Activated CD8-positive, alpha-beta memory T cell treated with anti-CD3 and anti-CD28 coated beads for 1 hour (primary cell): ENCODE results near the gene GOLT1B.
"Not testable (repeated sequence)": the region's sequence is repeated elsewhere in the genome, so short reads cannot be mapped to it uniquely, and the experiment has no call there.

ENCODE experiments used
- DNase-seq, 2 donors: peaks; one replicate each; pipeline ENCODE4 v3.0.0-alpha.2; 2020; ENCODE audit warnings: low read depth in 1 of 2; ENCODE audit errors: extremely low read depth in 1 of 2

Gene GOLT1B, protein sequence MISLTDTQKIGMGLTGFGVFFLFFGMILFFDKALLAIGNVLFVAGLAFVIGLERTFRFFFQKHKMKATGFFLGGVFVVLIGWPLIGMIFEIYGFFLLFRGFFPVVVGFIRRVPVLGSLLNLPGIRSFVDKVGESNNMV

DNA sequence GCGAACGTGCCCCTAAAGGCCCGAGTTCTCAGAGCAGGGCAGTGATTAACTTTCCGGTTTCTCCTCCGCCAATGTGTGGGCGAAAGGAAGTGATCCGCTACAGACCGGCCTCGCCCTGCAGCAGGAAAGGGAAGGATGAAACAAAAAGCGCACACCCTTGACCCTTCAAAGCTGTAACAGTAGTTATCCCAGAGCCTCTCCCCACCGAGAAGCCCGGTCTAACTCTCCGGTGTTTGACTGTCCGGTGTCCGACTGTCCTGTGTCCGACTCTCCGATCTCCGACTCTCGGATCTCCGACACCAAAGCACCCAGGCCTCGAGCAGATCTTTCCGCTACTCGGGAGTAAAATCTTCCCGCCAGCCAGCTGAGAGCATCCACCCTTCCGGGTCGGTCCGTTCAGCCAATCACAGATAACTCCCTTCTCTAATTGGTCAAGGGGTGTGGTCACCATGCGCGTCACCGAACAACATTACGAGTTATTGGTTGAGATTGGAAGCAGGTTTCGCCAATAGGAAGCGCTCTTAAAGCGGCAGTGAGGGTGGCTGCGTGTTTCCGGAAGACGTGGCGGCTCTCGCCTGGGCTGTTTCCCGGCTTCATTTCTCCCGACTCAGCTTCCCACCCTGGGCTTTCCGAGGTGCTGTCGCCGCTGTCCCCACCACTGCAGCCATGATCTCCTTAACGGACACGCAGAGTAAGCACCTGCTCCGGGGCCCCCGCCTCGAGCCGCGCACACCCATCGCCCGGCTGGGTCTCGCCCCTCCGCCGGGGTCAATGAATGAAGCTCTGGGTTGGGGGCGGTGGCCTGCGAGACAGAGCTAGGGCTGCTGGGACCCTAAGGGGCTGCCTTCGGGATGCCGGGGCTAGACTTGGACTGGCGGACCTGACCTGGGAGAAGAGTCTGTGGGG, at the start of gene GOLT1B, which contains the start of gene RECQL:
TSS of gene GOLT1B (plus strand) at position 532 of the 906 bp plus-strand sequence. CDS start at position 667, 135 bp downstream.
TSS of gene RECQL (minus strand) at position 378 of the 906 bp plus-strand sequence. CDS start 2,065 bp downstream, outside the sequence.
- DNase-seq = peak; percentile 68 to 78

- no peak for DNase-seq
Measured at GRCh38 chr12:21453312-21453852, 48.2 kb upstream of the GOLT1B start.

- no peak for DNase-seq
Measured at GRCh38 chr12:21456291-21456780, 45.3 kb upstream of the GOLT1B start.

- DNase-seq = no peak
Measured at GRCh38 chr12:21459474-21459873, 42.1 kb upstream of the GOLT1B start.

DNA sequence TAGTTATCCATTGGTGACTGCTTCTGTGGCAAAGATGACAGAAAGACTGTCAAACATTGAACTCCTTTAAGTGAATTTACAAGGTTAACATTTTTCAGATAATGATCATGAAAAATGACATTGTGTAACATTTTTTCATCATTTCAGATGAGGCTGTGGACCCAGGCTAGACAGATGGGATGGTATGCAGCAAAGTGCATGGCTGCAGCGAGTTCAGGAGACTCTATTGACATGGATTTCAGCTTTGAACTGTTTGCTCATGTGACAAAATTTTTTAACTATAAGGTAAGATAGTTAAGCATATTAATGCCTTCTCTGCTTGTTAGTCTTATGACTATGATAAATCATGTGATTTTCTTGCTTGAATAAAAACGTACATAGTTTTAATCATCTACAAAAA, 34.3 kb upstream of the GOLT1B start:
- DNase-seq = not testable (repeated sequence)

- no peak for DNase-seq
Measured at GRCh38 chr12:21471294-21471693, 30.3 kb upstream of the GOLT1B start.

DNA sequence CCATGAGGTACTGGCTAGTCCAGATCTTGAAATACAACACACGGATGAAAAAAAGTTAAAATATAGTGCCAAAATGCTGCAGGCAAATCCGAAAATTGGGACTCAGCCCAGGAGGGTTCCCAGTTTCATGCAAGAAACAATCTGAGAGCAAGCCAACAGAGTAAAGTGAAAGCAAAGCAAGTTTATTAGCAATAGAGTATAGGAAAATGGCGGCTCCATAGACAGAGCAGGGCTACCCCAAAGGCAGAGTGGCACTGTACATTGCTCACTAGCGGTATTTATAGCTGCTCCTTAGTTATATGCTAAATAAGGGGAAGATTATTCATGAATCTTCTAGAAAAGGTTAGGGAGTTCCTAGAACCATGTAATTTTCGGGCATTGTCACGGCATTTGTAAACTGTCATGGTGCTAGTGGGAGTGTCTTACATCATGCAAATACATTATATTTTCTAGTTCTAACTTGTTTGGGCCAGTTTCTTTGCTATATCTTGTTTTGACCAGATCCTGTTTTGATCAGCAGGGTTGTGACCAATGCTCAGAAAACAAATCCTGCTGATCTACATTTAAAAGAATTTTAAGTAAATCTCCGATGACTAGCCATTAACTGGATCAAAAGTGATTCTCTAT, 29.3 kb upstream of the GOLT1B start:
- no peak for DNase-seq

GRCh38 chr12:21475552-21475951, 26.0 kb upstream of the GOLT1B start:
- no peak for DNase-seq

DNA sequence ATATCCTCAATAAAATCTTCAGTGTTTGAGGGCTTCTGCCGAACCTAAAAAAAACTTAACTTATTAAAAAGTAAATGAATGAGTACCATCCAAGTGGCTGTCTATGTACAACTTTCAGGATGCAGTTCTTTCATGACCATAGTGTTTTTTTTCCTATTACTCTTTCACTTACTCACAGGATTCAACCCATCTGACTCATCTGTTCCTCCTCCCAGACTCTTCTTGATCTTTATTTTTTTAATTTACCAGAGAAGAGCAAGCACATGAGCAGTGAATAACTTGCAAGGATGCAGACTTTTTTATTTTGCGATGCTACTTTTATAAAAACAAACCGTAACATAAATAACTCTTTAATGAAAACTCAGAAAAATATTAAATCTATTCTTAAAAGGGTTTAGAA, 24.6 kb upstream of the GOLT1B start:
- DNase-seq = no peak

- no peak for DNase-seq
Measured at GRCh38 chr12:21478756-21479455, 22.7 kb upstream of the GOLT1B start.

DNA sequence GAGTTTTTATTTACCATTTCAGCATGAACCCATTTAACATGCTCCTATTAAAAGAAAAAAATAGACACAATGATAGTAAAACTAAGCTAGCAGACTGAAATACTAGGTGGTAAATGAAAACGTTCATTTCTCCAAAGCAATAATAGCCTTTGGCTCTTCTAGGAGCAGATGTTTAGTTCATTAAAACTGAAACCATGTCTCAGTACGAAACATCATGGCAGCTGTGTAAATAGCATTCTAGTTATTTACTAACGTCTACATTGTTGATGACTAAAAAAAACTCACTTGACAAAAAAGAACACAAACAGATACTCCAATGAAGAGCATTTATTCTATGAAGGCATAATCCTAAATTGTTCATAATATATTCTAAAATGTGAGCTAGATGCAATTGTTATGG, 18.1 kb upstream of the GOLT1B start:
- DNase-seq = no peak

- DNase-seq = no peak
Measured at GRCh38 chr12:21485998-21486397, 15.6 kb upstream of the GOLT1B start.

DNA sequence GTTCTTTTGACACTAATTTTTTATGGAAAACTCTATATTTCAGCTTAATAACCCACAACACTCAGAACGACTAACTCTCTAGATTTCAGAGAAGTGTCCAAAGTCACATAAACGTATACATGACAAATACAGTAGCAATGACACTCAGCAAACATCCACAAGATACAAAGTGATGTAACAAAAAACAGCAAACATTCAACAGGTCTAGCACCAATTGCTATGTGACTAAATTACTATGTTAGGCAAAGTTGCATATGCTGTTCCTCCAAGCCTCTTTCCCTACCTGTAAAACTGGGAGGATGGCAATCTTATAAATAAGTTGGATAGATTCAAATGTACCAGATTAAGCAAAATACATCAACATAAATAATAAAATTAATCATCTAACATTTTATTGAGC, 1.8 kb upstream of the GOLT1B start:
- no peak for DNase-seq

DNA sequence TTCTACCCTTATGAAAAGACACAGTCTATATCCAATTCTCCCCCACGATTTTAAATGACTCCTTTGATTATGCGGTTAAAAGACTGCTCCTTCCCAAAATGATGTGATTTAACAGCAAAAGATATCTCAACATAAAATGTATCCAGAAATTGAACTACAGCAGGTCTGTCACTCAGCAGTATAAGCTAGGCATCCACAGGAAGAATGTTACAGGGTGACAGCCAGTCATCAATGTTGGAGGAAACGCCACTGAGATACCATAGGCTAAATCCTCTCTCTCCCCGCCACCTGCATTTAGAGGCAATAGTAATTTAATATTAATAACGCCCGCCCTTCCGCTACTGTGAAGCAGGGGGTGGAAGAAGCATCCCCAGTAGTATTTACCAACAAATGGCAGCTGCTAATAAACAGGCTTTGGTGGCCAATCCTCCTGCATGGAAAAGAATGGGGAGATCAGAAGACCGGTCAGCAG, 767 bp upstream of the GOLT1B start:
- DNase-seq = no peak

DNA sequence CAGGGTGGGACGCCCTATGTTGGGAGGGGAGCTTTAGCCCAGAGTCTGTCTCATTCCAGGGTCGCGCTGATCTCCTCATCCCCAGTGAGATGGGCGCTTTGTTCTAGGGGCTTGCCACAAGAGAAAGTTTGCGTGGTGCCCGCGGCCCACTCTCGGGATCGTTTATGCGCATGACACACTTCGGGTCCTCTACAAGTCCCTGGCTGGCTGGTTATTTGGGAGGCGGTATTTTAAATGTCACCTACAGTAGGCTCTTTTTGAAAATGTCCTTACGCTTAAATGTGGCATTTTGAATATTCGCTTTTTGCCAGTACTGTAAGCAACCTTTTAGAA, 541 bp downstream of the GOLT1B start:
- no peak for DNase-seq

- no peak for DNase-seq
Measured at GRCh38 chr12:21502872-21503271, 1.3 kb downstream of the GOLT1B start.

DNA sequence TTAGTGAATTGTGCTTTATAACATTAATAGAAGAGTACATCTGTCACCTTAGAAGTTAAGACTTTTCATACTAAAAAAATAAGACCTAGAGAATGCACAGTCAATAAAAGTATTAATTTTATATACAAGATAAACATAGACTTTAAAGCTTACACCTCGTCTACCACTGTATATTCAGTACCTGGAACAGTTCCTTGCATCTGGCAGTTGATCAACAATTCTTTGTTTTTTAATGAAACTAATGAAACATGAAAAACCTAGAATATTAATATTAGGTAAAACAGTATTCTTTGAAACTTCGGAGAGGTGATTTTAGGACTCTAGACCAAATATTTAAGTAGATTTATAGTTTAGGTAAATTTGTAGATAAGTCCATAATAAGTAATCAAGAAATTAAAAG, 4.3 kb downstream of the GOLT1B start:
- DNase-seq = no peak

GRCh38 chr12:21507849-21508248, 6.3 kb downstream of the GOLT1B start:
- DNase-seq = no peak

GRCh38 chr12:21509768-21510167, 8.2 kb downstream of the GOLT1B start:
- DNase-seq = no peak

- DNase-seq = no peak
Measured at GRCh38 chr12:21516281-21516680, 14.7 kb downstream of the GOLT1B start.

DNA sequence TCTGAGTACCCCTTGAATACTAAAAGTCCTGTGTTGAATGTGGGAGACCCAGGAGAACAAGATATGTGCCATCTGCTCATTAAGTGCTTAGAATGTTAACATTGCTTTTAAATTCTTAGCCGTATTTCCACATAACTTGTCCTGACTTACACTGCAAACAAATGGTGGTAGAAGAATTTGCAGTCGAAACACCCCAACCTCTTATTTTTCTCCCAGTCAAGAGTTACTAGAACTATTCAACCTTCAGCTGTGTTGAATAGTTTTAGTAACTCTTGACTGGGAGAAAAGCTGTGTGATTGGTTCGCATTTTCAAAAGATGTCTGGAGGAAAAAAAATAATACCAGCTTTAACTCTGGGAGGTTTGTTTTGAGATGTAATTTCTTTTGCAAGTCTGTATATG, 16.9 kb downstream of the GOLT1B start:
- no peak for DNase-seq
